Stimulated activated CD4-positive, alpha-beta T cell treated with anti-CD3 and anti-CD28 coated beads, Interleukin-1b, Interleukin-23, amount 100 ng/mL, for 1 hour (primary cell): ENCODE data around the gene SZRD1.

Experiments used
- DNase-seq, 2 donors: peaks; one replicate each; pipeline ENCODE4 v3.0.0-alpha.2; 2020; ENCODE audit warnings: low read depth in 2 of 2

SZRD1 gene

GRCh38 chr1:16367258-16367967 is 371 bp downstream of the SZRD1 start:
- DNase-seq: peak; percentile 37 to 78

GRCh38 chr1:16367968-16368890 is 1.2 kb downstream of the SZRD1 start:
- no peak for DNase-seq

GRCh38 chr1:16369821-16370220 is 2.8 kb downstream of the SZRD1 start:
- no peak for DNase-seq

GRCh38 chr1:16371725-16372124 is 4.7 kb downstream of the SZRD1 start:
- DNase-seq: no peak

- no peak for DNase-seq
Measured at GRCh38 chr1:16372535-16373285, 5.7 kb downstream of the SZRD1 start.

GRCh38 chr1:16374266-16374665 is 7.2 kb downstream of the SZRD1 start:
- DNase-seq: no peak

- no peak for DNase-seq
Measured at GRCh38 chr1:16375521-16376340, 8.7 kb downstream of the SZRD1 start.

GRCh38 chr1:16376971-16377370 is 9.9 kb downstream of the SZRD1 start:
- no peak for DNase-seq

- DNase-seq: no peak
Measured at GRCh38 chr1:16378443-16378842, 11.4 kb downstream of the SZRD1 start.

- no peak for DNase-seq
Measured at GRCh38 chr1:16380868-16381267, 13.8 kb downstream of the SZRD1 start.

GRCh38 chr1:16383888-16384287 is 16.8 kb downstream of the SZRD1 start:
- DNase-seq: no peak

- no peak for DNase-seq
Measured at GRCh38 chr1:16385659-16386453, 18.8 kb downstream of the SZRD1 start.

- no peak for DNase-seq
Measured at GRCh38 chr1:16386454-16387113, 19.5 kb downstream of the SZRD1 start.

- no peak for DNase-seq
Measured at GRCh38 chr1:16387201-16388188, 20.5 kb downstream of the SZRD1 start.

GRCh38 chr1:16391411-16391810 is 24.4 kb downstream of the SZRD1 start:
- no peak for DNase-seq

GRCh38 chr1:16392740-16393569 is 25.9 kb downstream of the SZRD1 start:
- DNase-seq: no peak

GRCh38 chr1:16393570-16394521 is 26.8 kb downstream of the SZRD1 start:
- no peak for DNase-seq
